NCI-H2227 (cell line): Measurements from ENCODE around the gene HYAL2.
"Not testable (repeated sequence)": the region's sequence is repeated elsewhere in the genome, so short reads cannot be mapped to it uniquely, and the experiment has no call there.

Experiments used
- DNase-seq: peaks from one replicate; lab custom pipeline; 2025; ENCODE audit not compliant: unreplicated experiment; lab: John Stamatoyannopoulos, UW

HYAL2 gene

GRCh38 chr3:50292159-50293078, 30.1 kb downstream of the HYAL2 start, which contains the start of gene IFRD2:
TSS of gene IFRD2 (minus strand) at chr3:50292429. CDS start at chr3:50292274, 155 bp downstream.
- peak; percentile 96 for DNase-seq

GRCh38 chr3:50290161-50290641, 32.3 kb downstream of the HYAL2 start:
- no peak for DNase-seq

- DNase-seq, result no peak
Observed at GRCh38 chr3:50289130-50289529, 33.4 kb downstream of the HYAL2 start.

GRCh38 chr3:50288387-50289007, 34.0 kb downstream of the HYAL2 start:
- DNase-seq, result no peak

- no peak for DNase-seq
Observed at GRCh38 chr3:50287262-50287661, 35.3 kb downstream of the HYAL2 start.

- no peak for DNase-seq
Observed at GRCh38 chr3:50286322-50287227, 36.0 kb downstream of the HYAL2 start.

- not testable (repeated sequence) for DNase-seq
Observed at GRCh38 chr3:50284121-50284520, 38.4 kb downstream of the HYAL2 start.

GRCh38 chr3:50279255-50280016, 43.1 kb downstream of the HYAL2 start:
- DNase-seq, result no peak

GRCh38 chr3:50278880-50279224, 43.7 kb downstream of the HYAL2 start, which contains the start of gene LSMEM2:
TSS of gene LSMEM2 (plus strand) at chr3:50279087. CDS start at chr3:50279114, 27 bp downstream.
- no peak for DNase-seq

GRCh38 chr3:50278123-50278879, 44.2 kb downstream of the HYAL2 start:
- no peak for DNase-seq

- no peak for DNase-seq
Observed at GRCh38 chr3:50276762-50277101, 45.8 kb downstream of the HYAL2 start.

GRCh38 chr3:50275996-50276761, 46.4 kb downstream of the HYAL2 start:
- no peak for DNase-seq

- no peak for DNase-seq
Observed at GRCh38 chr3:50275141-50275995, 47.2 kb downstream of the HYAL2 start.

GRCh38 chr3:50274371-50275104, 48.0 kb downstream of the HYAL2 start:
- DNase-seq, result peak; percentile 15

GRCh38 chr3:50273689-50274065, 48.9 kb downstream of the HYAL2 start:
- no peak for DNase-seq

- peak; percentile 83 for DNase-seq
Observed at GRCh38 chr3:50272911-50273688, 49.4 kb downstream of the HYAL2 start.

GRCh38 chr3:50272538-50272910, 50.0 kb downstream of the HYAL2 start:
- DNase-seq, result not testable (repeated sequence)
